RKO (cell line): Measurements from ENCODE around the gene HSPA8.

Experiments used
- DNase-seq: peaks from one replicate; pipeline ENCODE4 v3.0.0-alpha.2; 2016; ENCODE audit warnings: low spot score

Gene HSPA8

GRCh38 chr11:123047266-123047946, 14.5 kb downstream of the HSPA8 start:
- DNase-seq, result no peak

- no peak for DNase-seq
These were observed 15.3 kb downstream of the HSPA8 start for GRCh38 chr11:123046473-123047259.

- no peak for DNase-seq
These were observed 16.8 kb downstream of the HSPA8 start for GRCh38 chr11:123045101-123045500.

GRCh38 chr11:123041185-123041584, 20.8 kb downstream of the HSPA8 start:
- DNase-seq, result no peak

GRCh38 chr11:123040111-123040432, 21.9 kb downstream of the HSPA8 start:
- no peak for DNase-seq

GRCh38 chr11:123035831-123036230, 26.1 kb downstream of the HSPA8 start:
- no peak for DNase-seq

GRCh38 chr11:123034597-123034996, 27.3 kb downstream of the HSPA8 start:
- DNase-seq, result no peak

GRCh38 chr11:123033895-123034294, 28.0 kb downstream of the HSPA8 start:
- no peak for DNase-seq

- DNase-seq, result no peak
These were observed 31.4 kb downstream of the HSPA8 start for GRCh38 chr11:123030517-123030916.

- peak; percentile 80 for DNase-seq
These were observed 41.0 kb downstream of the HSPA8 start for GRCh38 chr11:123020968-123021367.

GRCh38 chr11:123018702-123019101, 43.2 kb downstream of the HSPA8 start:
- DNase-seq, result no peak

- DNase-seq, result no peak
These were observed 50.4 kb downstream of the HSPA8 start for GRCh38 chr11:123011510-123011909.
